ENCODE results near the gene CA10.
A peak's percentile ranks its signal among the peaks of the same experiment; 100 is the strongest.

CA10 gene

DNA sequence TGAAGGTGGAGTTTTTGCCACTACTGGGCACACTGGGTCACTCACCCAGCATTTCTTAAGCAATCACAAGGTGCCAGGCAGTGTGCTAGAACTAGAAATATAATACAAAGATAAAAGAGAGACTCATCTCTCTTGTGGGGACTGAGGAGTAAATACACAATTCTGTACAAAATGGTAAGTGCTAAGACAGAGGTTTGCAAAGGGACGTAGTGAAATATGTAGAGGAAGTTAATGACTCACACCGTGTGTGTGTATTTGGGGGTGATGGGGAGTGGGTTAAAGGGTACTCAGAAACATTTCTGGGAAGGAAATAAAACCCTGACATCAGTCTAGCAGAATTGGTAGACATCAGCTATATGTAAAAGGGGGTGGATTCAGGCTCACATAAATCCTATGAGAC lies 389.3 kb downstream of the CA10 start:
- TF ChIP-seq, protein P1, sequence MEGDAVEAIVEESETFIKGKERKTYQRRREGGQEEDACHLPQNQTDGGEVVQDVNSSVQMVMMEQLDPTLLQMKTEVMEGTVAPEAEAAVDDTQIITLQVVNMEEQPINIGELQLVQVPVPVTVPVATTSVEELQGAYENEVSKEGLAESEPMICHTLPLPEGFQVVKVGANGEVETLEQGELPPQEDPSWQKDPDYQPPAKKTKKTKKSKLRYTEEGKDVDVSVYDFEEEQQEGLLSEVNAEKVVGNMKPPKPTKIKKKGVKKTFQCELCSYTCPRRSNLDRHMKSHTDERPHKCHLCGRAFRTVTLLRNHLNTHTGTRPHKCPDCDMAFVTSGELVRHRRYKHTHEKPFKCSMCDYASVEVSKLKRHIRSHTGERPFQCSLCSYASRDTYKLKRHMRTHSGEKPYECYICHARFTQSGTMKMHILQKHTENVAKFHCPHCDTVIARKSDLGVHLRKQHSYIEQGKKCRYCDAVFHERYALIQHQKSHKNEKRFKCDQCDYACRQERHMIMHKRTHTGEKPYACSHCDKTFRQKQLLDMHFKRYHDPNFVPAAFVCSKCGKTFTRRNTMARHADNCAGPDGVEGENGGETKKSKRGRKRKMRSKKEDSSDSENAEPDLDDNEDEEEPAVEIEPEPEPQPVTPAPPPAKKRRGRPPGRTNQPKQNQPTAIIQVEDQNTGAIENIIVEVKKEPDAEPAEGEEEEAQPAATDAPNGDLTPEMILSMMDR (IDR thresholded peaks at IDR 0.05; ENCODE audit: low read depth, low read length), result no peak

DNA sequence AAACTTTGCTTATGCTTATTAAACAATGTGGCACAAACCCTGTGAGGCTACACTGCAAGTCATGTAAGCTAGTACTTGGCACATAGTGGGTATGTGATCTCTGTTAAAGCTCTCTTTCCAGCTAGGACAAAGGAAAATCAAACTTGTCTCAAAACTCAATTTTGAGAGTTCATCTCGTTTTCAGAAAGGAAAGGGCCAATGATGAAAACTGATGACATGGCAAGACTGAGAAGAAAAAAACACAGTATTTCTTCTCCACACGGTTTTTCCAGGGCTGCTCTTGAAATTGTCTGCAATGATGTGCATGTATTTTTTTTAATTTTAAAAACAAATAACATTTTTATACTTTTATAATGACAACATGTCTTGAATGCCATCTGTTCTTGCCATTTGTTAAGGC lies 389.8 kb downstream of the CA10 start:
- no peak overlapping the region for H3K4me3 ChIP-seq (ENCODE audit: low read depth, low read length)
- TF ChIP-seq, protein P1 (IDR thresholded peaks at IDR 0.05; ENCODE audit: low read depth, low read length), result no peak

More for the DNA sequence above, 389.3 kb downstream of the CA10 start:
- H3K4me3 ChIP-seq (ENCODE audit: low read depth, low read length), result no peak overlapping the region

DNA sequence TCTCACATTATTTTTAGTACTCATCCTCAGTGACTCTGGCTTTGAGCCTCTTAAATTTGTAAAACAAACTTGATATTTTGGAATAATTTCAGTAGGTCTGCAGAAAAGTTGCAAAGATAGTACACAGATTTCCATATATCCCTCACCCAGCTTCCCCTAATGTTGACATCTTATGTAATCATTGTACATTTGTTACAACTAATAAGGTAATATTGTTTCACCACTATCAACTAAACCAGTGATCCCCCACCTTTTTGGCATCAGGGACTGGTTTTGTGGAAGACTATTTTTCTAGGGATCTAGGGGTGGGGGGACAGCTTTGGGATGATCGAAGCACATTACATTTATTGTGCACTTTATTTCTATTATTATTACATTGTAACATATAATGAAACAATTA lies 391.2 kb downstream of the CA10 start:
- H3K4me3 ChIP-seq (ENCODE audit: low read depth, low read length), result no peak overlapping the region
- TF ChIP-seq, protein P1 (IDR thresholded peaks at IDR 0.05; ENCODE audit: low read depth, low read length), result no peak

DNA sequence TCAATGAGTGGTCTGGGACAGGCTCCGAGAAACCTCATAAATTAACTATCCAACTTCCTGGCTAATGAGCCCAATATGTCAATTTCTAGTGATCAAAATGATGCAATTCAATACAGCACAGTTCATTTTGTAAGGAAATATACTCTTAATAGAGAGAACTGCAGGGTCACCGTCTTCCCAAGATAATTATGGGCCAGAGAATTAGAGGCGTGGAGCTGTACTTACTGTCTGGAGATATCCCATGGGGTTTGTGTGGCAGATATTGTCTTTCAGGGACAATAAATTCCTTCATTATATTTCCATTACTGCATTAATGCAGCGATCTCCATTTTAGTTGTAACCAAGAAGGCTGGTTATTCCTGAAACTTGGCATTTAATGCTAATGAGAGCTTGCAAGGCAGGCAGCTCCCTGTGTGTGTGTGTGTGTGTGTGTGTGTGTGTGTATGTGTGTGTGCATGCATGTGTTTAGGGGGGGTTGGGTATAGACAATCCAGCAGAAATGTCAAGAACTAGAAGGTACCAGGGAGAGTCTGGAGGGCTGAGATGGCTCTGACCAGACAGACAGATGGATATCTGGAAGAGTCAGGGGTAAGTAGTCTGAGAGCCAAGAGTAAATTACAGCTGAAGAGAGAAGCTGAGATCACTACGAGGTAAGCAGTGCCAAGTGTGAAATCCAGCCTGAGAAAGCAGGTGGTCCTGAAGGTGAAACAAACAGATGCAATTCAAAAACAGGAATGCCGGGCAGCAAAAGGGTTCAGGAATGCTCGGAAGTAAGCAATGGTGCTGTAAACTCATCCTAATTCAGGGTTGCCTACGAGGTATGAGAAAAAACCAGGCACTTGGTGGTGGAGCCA lies 393.0 kb downstream of the CA10 start:
- no peak overlapping the region for H3K4me3 ChIP-seq (ENCODE audit: low read depth, low read length)
- TF ChIP-seq, protein P1 (IDR thresholded peaks at IDR 0.05; ENCODE audit: low read depth, low read length), result no peak

DNA sequence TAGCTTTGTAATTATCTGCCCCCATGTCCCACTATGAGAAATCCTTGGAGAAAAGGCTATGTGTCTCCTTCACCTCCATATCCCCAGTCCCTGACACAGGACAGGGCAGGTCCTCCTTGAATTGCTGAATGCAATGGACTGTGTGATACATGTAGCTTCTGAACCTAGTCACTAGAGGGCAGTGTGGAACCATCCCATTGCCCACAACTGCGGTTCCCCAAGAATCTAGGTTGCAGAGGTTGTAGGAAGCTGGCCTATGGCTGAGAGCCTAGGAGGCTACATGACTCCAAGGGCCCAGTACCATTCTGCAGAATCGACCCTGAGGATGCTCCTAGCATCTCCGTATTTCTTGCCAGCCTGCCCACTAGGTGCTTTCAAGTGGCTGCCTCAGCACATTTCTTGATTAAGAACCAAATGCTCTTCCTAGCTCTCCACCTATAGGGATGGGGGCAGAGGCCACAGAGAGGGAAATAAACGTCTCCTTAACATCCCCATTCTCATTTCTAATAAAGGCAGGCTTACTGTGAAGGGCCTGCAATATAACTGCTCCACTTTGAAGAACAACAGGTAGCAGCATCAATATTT lies 394.0 kb downstream of the CA10 start:
- TF ChIP-seq, protein P1 (IDR thresholded peaks at IDR 0.05; ENCODE audit: low read depth, low read length), result peak; percentile 47; the same call in 1 of the 2 replicates
- H3K4me3 ChIP-seq (ENCODE audit: low read depth, low read length), result no peak overlapping the region

DNA sequence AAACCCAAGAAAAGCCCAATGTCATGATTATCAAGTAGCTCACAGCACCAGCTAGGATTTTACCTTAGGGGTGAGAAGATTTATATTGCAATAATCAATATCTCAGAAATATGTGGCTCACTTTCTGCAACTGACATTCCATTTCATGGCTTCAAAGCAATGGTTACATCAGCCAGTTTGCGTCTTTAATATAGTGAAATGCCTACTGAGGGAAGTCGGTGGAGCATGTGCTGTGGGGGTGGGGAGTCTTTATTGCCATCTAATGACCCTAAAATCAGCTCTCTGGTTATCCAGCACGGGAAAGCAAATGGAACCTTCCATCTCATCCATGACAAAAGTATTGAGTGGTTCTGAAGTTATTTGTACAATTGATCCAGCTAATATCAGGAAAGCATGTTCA lies 395.5 kb downstream of the CA10 start:
- TF ChIP-seq, protein P1 (IDR thresholded peaks at IDR 0.05; ENCODE audit: low read depth, low read length), result no peak
- H3K4me3 ChIP-seq (ENCODE audit: low read depth, low read length), result no peak overlapping the region

DNA sequence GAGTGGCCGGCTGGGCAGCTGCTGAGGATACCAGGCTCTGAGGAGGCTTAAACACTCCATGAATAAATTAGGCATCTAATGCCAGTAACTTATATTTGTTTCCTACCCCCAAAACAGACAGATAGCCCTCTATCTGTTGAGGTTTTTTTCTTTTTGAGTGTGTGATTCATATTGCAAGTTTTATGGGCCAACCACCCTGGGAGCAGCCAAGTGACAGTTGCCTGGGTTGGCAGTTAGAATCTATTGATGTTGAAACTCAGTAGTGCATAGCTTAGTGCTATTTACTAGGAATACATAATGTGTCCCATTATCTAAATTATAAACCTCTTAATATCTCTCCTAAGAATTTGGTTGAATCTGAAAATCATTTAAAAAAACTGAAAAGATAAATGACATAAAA lies 397.4 kb downstream of the CA10 start:
- TF ChIP-seq, protein P1 (IDR thresholded peaks at IDR 0.05; ENCODE audit: low read depth, low read length), result no peak

More for the DNA sequence above, 397.4 kb downstream of the CA10 start:
- no peak overlapping the region for H3K4me3 ChIP-seq (ENCODE audit: low read depth, low read length)

Data from WI38 (cell line).